NB4 (cell line): Measurements from ENCODE around the gene GLT1D1.

Experiments
- DNase-seq: peaks from one replicate; pipeline ENCODE4 v3.0.0; 2010; ENCODE audit warnings: low read depth
- H3K4me3 ChIP-seq: one replicate; pipeline ENCODE4 v1.5.1; 2011; ENCODE audit warnings: mild to moderate bottlenecking, low read depth, low read length, moderate library complexity
- CTCF ChIP-seq: IDR thresholded peaks from one replicate; pipeline ENCODE4 v1.5.1; 2012; ENCODE audit warnings: low read depth, low read length
- MAX ChIP-seq: IDR thresholded peaks from 2 replicates; pipeline ENCODE4 v1.6.1; 2011; ENCODE audit warnings: low read depth, low read length
- MYC ChIP-seq: IDR thresholded peaks from 2 replicates; pipeline ENCODE4 v1.6.1; 2011; ENCODE audit warnings: low read depth, low read length
- POLR2A ChIP-seq: IDR thresholded peaks from 2 replicates; pipeline ENCODE4 v1.6.1; 2011; ENCODE audit warnings: mild to moderate bottlenecking; ENCODE audit not compliant: insufficient read length; ENCODE audit errors: extremely low read depth

Gene GLT1D1

GRCh38 chr12:128971802-128972201 lies 118.5 kb downstream of the GLT1D1 start:
- peak; percentile 61 for DNase-seq
- H3K4me3 ChIP-seq: no peak overlapping the region
- TF ChIP-seq CTCF: no peak
- no peak for TF ChIP-seq POLR2A
- no peak for TF ChIP-seq MYC
- no peak for TF ChIP-seq MAX

GRCh38 chr12:128973883-128974681 lies 120.8 kb downstream of the GLT1D1 start:
- TF ChIP-seq POLR2A (no peak), CTCF (no peak), MYC (no peak), MAX (no peak)
- no peak overlapping the region for H3K4me3 ChIP-seq
- no peak for DNase-seq

- TF ChIP-seq MAX (no peak), MYC (no peak), CTCF (no peak), POLR2A (no peak)
- no peak overlapping the region for H3K4me3 ChIP-seq
- DNase-seq: no peak
Measured at GRCh38 chr12:128974881-128975280, 121.6 kb downstream of the GLT1D1 start.

- no peak for TF ChIP-seq POLR2A
- TF ChIP-seq CTCF: peak; percentile 55
- DNase-seq: peak; percentile 49
- H3K4me3 ChIP-seq: no peak overlapping the region
Measured at GRCh38 chr12:128976120-128976738, 123.0 kb downstream of the GLT1D1 start.

GRCh38 chr12:128977441-128977840 lies 124.2 kb downstream of the GLT1D1 start:
- TF ChIP-seq POLR2A (no peak), MAX (no peak), MYC (no peak), CTCF (no peak)
- DNase-seq: no peak

More at GRCh38 chr12:128977441-128977840, 124.2 kb downstream of the GLT1D1 start:
- no peak overlapping the region for H3K4me3 ChIP-seq
